ENCODE results near the gene SRRM4. TPM values are rescaled to one million over a fixed set of nuclear protein-coding genes. Genes with fewer than 3 reads are reported as not detected.
"Not testable (repeated sequence)": the region's sequence is repeated elsewhere in the genome, so short reads cannot be mapped to it uniquely, and the experiment has no call there.

The SRRM4 gene
- total RNA-seq, 1 experiment from 2014 or later = not detected

DNA sequence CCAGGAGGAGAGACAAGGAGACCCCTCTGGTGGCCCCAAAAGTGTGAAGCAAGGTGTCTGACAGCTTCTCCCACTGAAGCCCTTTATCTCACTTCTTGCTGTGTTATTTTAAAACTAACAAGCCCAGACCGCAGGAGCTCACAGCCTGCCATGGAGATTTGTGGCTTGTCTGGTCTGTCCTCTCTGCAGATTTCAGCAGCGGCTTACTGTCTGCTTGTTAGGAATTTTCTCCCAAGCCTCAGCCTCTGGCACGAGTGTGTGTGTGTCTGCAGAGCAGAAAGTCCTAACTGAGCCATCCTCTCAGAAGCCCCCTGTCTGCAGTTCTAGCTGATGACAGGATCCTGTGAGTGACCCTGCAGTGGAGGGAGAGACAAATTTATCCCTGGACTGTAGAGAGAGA lies 109.5 kb downstream of the SRRM4 start:
- Histone ChIP-seq H3K9me3 (replicated peaks) (no peaks in the 10 kb centered on the region), H3K4me1 (replicated peaks) (no peaks in the 10 kb centered on the region), H3K36me3 (no peaks in the 10 kb centered on the region), H3K4me3 (no peak overlapping the region), H3K27ac (no peak overlapping the region), H3K27me3 (replicated peaks) (no peaks in the 10 kb centered on the region)
- no peak for DNase-seq (ENCODE audit: low read depth in 1 of 2, low spot score in 2 of 2)

GRCh38 chr12:119096429-119097202 lies 115.3 kb downstream of the SRRM4 start:
- Histone ChIP-seq H3K4me3 (no peak overlapping the region), H3K27ac (no peak overlapping the region), H3K9me3 (replicated peaks) (no peaks in the 10 kb centered on the region), H3K36me3 (no peaks in the 10 kb centered on the region), H3K27me3 (replicated peaks) (no peaks in the 10 kb centered on the region), H3K4me1 (replicated peaks) (no peaks in the 10 kb centered on the region)
- no peak for DNase-seq (ENCODE audit: low read depth in 1 of 2, low spot score in 2 of 2)

- DNase-seq (ENCODE audit: low read depth in 1 of 2, low spot score in 2 of 2) = no peak
- H3K4me3 ChIP-seq = no peak overlapping the region
- no peaks in the 10 kb centered on the region for H3K27me3 ChIP-seq (replicated peaks)
- H3K4me1 ChIP-seq (replicated peaks) = no peaks in the 10 kb centered on the region
- H3K9me3 ChIP-seq (replicated peaks) = no peaks in the 10 kb centered on the region
- H3K27ac ChIP-seq = no peak overlapping the region
- no peaks in the 10 kb centered on the region for H3K36me3 ChIP-seq
Measured at GRCh38 chr12:119100933-119101332, 119.6 kb downstream of the SRRM4 start.

DNA sequence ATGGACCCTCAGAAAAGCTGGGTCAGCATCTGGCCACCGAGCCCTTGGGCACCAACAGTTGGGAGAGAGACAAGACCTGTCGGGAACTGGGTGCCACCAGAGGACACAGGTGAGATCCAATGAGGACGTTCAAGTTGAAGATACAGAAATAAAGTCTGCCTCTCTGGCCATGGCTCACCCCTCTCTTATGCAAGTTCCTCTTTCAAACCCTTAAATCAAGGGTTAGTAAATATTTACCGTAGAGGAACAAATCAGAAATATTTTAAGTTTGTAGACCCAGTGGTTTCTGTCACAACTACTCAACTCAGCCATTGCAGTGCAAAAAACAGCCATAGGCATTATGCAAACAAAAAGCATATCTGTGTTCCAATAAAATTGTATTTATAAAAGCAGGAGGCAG lies 120.9 kb downstream of the SRRM4 start:
- Histone ChIP-seq H3K27me3 (replicated peaks) (no peaks in the 10 kb centered on the region), H3K4me3 (no peak overlapping the region), H3K9me3 (replicated peaks) (no peaks in the 10 kb centered on the region), H3K27ac (no peak overlapping the region), H3K4me1 (replicated peaks) (no peaks in the 10 kb centered on the region), H3K36me3 (no peaks in the 10 kb centered on the region)
- DNase-seq (ENCODE audit: low read depth in 1 of 2, low spot score in 2 of 2) = no peak

GRCh38 chr12:119102714-119103113 lies 121.4 kb downstream of the SRRM4 start:
- DNase-seq (ENCODE audit: low read depth in 1 of 2, low spot score in 2 of 2) = no peak
- H3K9me3 ChIP-seq (replicated peaks) = no peaks in the 10 kb centered on the region
- no peak overlapping the region for H3K27ac ChIP-seq
- H3K36me3 ChIP-seq = no peaks in the 10 kb centered on the region
- no peaks in the 10 kb centered on the region for H3K4me1 ChIP-seq (replicated peaks)
- H3K27me3 ChIP-seq (replicated peaks) = no peaks in the 10 kb centered on the region
- H3K4me3 ChIP-seq = no peak overlapping the region

- H3K27me3 ChIP-seq (replicated peaks); H3K4me1 ChIP-seq (replicated peaks); DNase-seq (ENCODE audit: low read depth in 1 of 2, low spot score in 2 of 2); H3K9me3 ChIP-seq (replicated peaks); H3K4me3 ChIP-seq; H3K36me3 ChIP-seq; H3K27ac ChIP-seq: not testable (repeated sequence)
Measured at GRCh38 chr12:119104969-119105368, 123.6 kb downstream of the SRRM4 start.

GRCh38 chr12:119113496-119113986 lies 132.2 kb downstream of the SRRM4 start:
- H3K4me3 ChIP-seq = no peak overlapping the region
- H3K36me3 ChIP-seq = no peaks in the 10 kb centered on the region
- no peak for DNase-seq (ENCODE audit: low read depth in 1 of 2, low spot score in 2 of 2)
- no peak overlapping the region for H3K27ac ChIP-seq
- no peaks in the 10 kb centered on the region for H3K4me1 ChIP-seq (replicated peaks)
- no peaks in the 10 kb centered on the region for H3K9me3 ChIP-seq (replicated peaks)
- H3K27me3 ChIP-seq (replicated peaks) = no peaks in the 10 kb centered on the region

- no peaks in the 10 kb centered on the region for H3K9me3 ChIP-seq (replicated peaks)
- no peak overlapping the region for H3K27ac ChIP-seq
- no peaks in the 10 kb centered on the region for H3K4me1 ChIP-seq (replicated peaks)
- no peak overlapping the region for H3K4me3 ChIP-seq
- H3K27me3 ChIP-seq (replicated peaks) = no peaks in the 10 kb centered on the region
- no peak for DNase-seq (ENCODE audit: low read depth in 1 of 2, low spot score in 2 of 2)
- H3K36me3 ChIP-seq = no peaks in the 10 kb centered on the region
Measured at GRCh38 chr12:119114294-119114693, 133.0 kb downstream of the SRRM4 start.

- Histone ChIP-seq H3K27ac (no peak overlapping the region), H3K4me3 (no peak overlapping the region), H3K27me3 (replicated peaks) (no peaks in the 10 kb centered on the region), H3K4me1 (replicated peaks) (no peaks in the 10 kb centered on the region), H3K9me3 (replicated peaks) (no peaks in the 10 kb centered on the region), H3K36me3 (no peaks in the 10 kb centered on the region)
- DNase-seq (ENCODE audit: low read depth in 1 of 2, low spot score in 2 of 2) = no peak
Measured at GRCh38 chr12:119115296-119115905, 134.1 kb downstream of the SRRM4 start.

- Histone ChIP-seq H3K27ac (no peak overlapping the region), H3K4me3 (no peak overlapping the region), H3K9me3 (replicated peaks) (no peaks in the 10 kb centered on the region), H3K27me3 (replicated peaks) (no peaks in the 10 kb centered on the region), H3K4me1 (replicated peaks) (no peaks in the 10 kb centered on the region), H3K36me3 (no peaks in the 10 kb centered on the region)
- no peak for DNase-seq (ENCODE audit: low read depth in 1 of 2, low spot score in 2 of 2)
Measured at GRCh38 chr12:119117936-119118335, 136.6 kb downstream of the SRRM4 start.

- Histone ChIP-seq H3K4me1 (replicated peaks) (no peaks in the 10 kb centered on the region), H3K9me3 (replicated peaks) (no peaks in the 10 kb centered on the region)
- no peak for DNase-seq (ENCODE audit: low read depth in 1 of 2, low spot score in 2 of 2)
Measured at GRCh38 chr12:119118625-119119024, 137.3 kb downstream of the SRRM4 start.

GRCh38 chr12:119122047-119122446 lies 140.7 kb downstream of the SRRM4 start:
- no peak overlapping the region for H3K4me3 ChIP-seq
- DNase-seq (ENCODE audit: low read depth in 1 of 2, low spot score in 2 of 2) = no peak
- no peaks in the 10 kb centered on the region for H3K9me3 ChIP-seq (replicated peaks)
- no peaks in the 10 kb centered on the region for H3K27me3 ChIP-seq (replicated peaks)
- H3K27ac ChIP-seq = no peak overlapping the region
- no peaks in the 10 kb centered on the region for H3K36me3 ChIP-seq
- H3K4me1 ChIP-seq (replicated peaks) = no peaks in the 10 kb centered on the region

More at GRCh38 chr12:119118625-119119024, 137.3 kb downstream of the SRRM4 start:
- H3K4me3 ChIP-seq = no peak overlapping the region
- H3K27ac ChIP-seq = no peak overlapping the region
- no peaks in the 10 kb centered on the region for H3K36me3 ChIP-seq
- no peaks in the 10 kb centered on the region for H3K27me3 ChIP-seq (replicated peaks)

GRCh38 chr12:119122751-119123150 lies 141.4 kb downstream of the SRRM4 start:
- Histone ChIP-seq H3K4me3 (no peak overlapping the region), H3K27ac (no peak overlapping the region), H3K9me3 (replicated peaks) (no peaks in the 10 kb centered on the region), H3K27me3 (replicated peaks) (no peaks in the 10 kb centered on the region), H3K36me3 (no peaks in the 10 kb centered on the region), H3K4me1 (replicated peaks) (no peaks in the 10 kb centered on the region)
- DNase-seq (ENCODE audit: low read depth in 1 of 2, low spot score in 2 of 2) = no peak

- H3K4me3 ChIP-seq = no peak overlapping the region
- H3K27me3 ChIP-seq (replicated peaks) = no peaks in the 10 kb centered on the region
- H3K9me3 ChIP-seq (replicated peaks) = no peaks in the 10 kb centered on the region
- no peaks in the 10 kb centered on the region for H3K36me3 ChIP-seq
- no peaks in the 10 kb centered on the region for H3K4me1 ChIP-seq (replicated peaks)
- no peak for DNase-seq (ENCODE audit: low read depth in 1 of 2, low spot score in 2 of 2)
- H3K27ac ChIP-seq = no peak overlapping the region
Measured at GRCh38 chr12:119128527-119128926, 147.2 kb downstream of the SRRM4 start.
